Body of pancreas (tissue), 4 donors: ENCODE data around the gene SRPK2. TPM values are rescaled to one million over a fixed set of nuclear protein-coding genes. Genes with fewer than 3 reads are reported as not detected.
"Not testable (repeated sequence)": the region's sequence is repeated elsewhere in the genome, so short reads cannot be mapped to it uniquely, and the experiment has no call there.

Experiments used
- ATAC-seq: fragments of 150-250 bp; one replicate; pipeline ENCODE4 v1.9.1; 2016
- DNase-seq, 4 donors: peaks; one replicate each; pipeline ENCODE4 v3.0.0-alpha.2; 2019
- H3K27ac ChIP-seq, 4 donors: fragments of 200-600 bp; sonication (generic); 1 replicate in 3 of 4; 2 replicates in 1 of 4; pipeline versions ENCODE4 v1.5.1 to v1.6.1; 2016 to 2019; ENCODE audit warnings: mild to moderate bottlenecking in 1 of 4, mixed read lengths in 1 of 4, moderate library complexity in 1 of 4
- H3K27me3 ChIP-seq, 2 donors: fragments of 200-600 bp; sonication (generic); one replicate each; pipeline ENCODE4 v1.6.0; 2016; ENCODE audit warnings: mild to moderate bottlenecking in 1 of 2
- H3K36me3 ChIP-seq, 2 donors: fragments of 200-600 bp; sonication (generic); replicated peaks in 1 of 2; 2 replicates each; pipeline ENCODE4 v1.5.1; 2016; ENCODE audit warnings: low read depth in 2 of 2; ENCODE audit not compliant: insufficient read depth in 1 of 2
- H3K4me1 ChIP-seq: fragments of 200-600 bp; sonication (generic); one replicate; pipeline ENCODE4 v1.6.0; 2016
- H3K4me3 ChIP-seq, 2 donors: fragments of 200-600 bp; sonication (generic); 1 replicate in 1 of 2; 2 replicates in 1 of 2; pipeline ENCODE4 v1.5.1; 2016 to 2019
- H3K9me3 ChIP-seq, 3 donors: fragments of 200-600 bp; sonication (generic); 1 replicate in 2 of 3; 2 replicates in 1 of 3; pipeline ENCODE4 v1.5.1; 2016
- POLR2A ChIP-seq, 3 donors: fragments of 450-650 bp; IDR thresholded peaks; one replicate each; pipeline ENCODE4 v1.6.1; 2016; ENCODE audit warnings: antibody characterized with exemption in 3 of 3, mild to moderate bottlenecking in 2 of 3
- WGBS, 2 donors: methylation state at CpG; one replicate each; pipeline ENCODE4 v1.1.5; 2017; 5-methylcytosine and 5-hydroxymethylcytosine counted together
- intact Hi-C: fragments of 100-400 bp; cut with DNase I; formaldehyde crosslinking; loops from one replicate; pipeline ENCODE4 v1.15.1; 2023
- total RNA-seq, 2 donors: library from RNA; depleted of rRNA; stranded (reverse); fragments of >200 nt; gene quantifications; one replicate each; pipeline ENCODE4 v1.1.0, GENCODE V29; 2016
- TF ChIP-seq, protein P1 (sequence below), 7 experiments: fragments of 450-650 bp in 4 of 7; fragments of 200-600 bp in 3 of 7; sonication (generic) in 3 of 7; IDR thresholded peaks; one replicate each; pipeline ENCODE4 v1.5.1; 2016 to 2019; ENCODE audit warnings: antibody characterized with exemption in 7 of 7

The SRPK2 gene
- total RNA-seq, 2 donors from 2014 or later: 23.4 to 31.1 TPM

DNA sequence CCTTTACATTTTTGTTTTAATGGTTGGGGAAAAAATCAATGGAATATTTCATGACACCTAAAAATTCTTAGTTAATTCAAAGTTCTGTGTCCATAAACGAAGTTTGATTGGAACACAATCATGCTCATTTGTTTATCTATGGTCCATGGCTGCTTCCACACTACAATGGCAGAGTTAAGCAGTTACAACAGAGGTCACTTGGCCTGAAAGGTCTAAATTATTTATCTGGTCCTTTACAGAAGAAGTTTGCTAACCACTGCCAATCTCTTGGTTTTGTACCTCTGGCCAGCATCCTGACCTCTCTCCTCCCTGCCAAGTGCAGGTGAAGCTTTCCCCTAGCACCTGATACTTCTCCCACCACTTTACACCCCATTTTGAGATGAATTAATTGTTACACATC is 61.5 kb downstream of the SRPK2 start:
- H3K4me1 ChIP-seq: no peaks in the 10 kb centered on the region
- intact Hi-C loops: no loop called here
- ATAC-seq (no peak), DNase-seq (no peak)
- H3K27ac ChIP-seq: no peak overlapping the region
- H3K4me3 ChIP-seq: no peak overlapping the region
- TF ChIP-seq, protein P1, sequence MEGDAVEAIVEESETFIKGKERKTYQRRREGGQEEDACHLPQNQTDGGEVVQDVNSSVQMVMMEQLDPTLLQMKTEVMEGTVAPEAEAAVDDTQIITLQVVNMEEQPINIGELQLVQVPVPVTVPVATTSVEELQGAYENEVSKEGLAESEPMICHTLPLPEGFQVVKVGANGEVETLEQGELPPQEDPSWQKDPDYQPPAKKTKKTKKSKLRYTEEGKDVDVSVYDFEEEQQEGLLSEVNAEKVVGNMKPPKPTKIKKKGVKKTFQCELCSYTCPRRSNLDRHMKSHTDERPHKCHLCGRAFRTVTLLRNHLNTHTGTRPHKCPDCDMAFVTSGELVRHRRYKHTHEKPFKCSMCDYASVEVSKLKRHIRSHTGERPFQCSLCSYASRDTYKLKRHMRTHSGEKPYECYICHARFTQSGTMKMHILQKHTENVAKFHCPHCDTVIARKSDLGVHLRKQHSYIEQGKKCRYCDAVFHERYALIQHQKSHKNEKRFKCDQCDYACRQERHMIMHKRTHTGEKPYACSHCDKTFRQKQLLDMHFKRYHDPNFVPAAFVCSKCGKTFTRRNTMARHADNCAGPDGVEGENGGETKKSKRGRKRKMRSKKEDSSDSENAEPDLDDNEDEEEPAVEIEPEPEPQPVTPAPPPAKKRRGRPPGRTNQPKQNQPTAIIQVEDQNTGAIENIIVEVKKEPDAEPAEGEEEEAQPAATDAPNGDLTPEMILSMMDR (IDR thresholded peaks at IDR 0.05): no peak
- TF ChIP-seq POLR2A (IDR thresholded peaks at IDR 0.05): no peak
- H3K36me3 ChIP-seq: no peaks in the 10 kb centered on the region
- no peaks in the 10 kb centered on the region for H3K9me3 ChIP-seq
- no peaks in the 10 kb centered on the region for H3K27me3 ChIP-seq
- 64 to 88% methylated on average over 1 of the region's 1 CpG for WGBS, 2 donors

DNA sequence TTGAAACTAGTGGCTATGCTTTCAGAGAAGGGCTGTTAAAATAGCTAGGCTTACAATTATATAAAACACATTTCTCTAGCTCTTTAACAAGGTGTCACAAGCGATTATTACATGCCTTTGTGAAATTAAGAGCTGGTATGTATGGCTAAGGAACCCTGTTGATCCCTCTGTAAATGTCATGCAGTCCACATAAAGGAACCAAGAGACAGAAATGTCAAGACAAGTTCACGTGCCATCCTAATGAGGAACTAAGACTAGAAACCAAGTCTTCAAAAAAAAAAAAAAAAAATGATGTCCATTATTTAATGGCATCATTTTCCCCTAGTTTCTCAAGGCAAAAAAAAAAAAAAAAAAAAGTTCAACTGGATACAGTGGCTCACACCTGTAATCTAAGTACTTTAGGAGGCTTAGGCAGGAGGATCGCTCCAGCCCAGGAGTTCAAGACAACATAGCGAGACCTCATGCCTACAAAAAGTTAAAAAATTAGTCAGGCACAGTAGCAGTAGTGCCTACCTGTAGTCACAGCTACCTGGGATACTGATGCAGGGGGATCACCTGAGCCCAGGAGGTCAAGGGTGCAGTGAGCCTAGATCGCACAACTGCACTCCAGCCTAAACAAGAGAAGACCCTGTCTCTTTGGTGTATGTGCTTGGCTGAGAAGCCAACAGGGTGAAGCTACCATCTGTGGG is 63.4 kb downstream of the SRPK2 start:
- H3K4me3 ChIP-seq: no peak overlapping the region
- ATAC-seq (no peak), DNase-seq (no peak)
- H3K27ac ChIP-seq: no peak overlapping the region
- no peaks in the 10 kb centered on the region for H3K4me1 ChIP-seq
- TF ChIP-seq, protein P1 (IDR thresholded peaks at IDR 0.05): no peak
- TF ChIP-seq POLR2A (IDR thresholded peaks at IDR 0.05): no peak
- intact Hi-C loops: no loop called here
- no peaks in the 10 kb centered on the region for H3K27me3 ChIP-seq
- no peaks in the 10 kb centered on the region for H3K9me3 ChIP-seq
- 88 to 95% methylated on average over 5 of the region's 5 CpGs for WGBS, 2 donors
- no peaks in the 10 kb centered on the region for H3K36me3 ChIP-seq

DNA sequence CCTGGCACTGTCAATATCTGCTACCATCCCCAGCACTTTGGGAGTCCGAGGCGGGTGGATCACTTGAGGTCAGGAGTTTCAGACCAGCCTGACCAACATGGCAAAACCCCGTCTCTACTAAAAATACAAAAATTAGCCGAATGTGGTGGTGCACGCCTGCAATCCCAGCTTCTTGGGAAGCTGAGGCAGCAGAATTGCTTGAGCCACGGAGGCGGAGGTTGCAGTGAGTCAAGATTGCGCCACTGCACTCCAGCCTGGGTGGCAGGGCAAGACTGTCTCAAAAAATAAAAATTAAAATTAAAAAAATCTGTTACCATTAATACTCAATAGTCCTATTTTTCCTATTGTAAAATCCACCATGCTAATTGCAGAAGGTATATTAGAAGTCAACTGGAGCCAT is 64.1 kb downstream of the SRPK2 start:
- WGBS, 2 donors: 91 to 95% methylated on average over 8 of the region's 8 CpGs
- H3K9me3 ChIP-seq, H3K27me3 ChIP-seq, DNase-seq, intact Hi-C loops, ATAC-seq, H3K36me3 ChIP-seq, H3K4me3 ChIP-seq, H3K27ac ChIP-seq, H3K4me1 ChIP-seq: not testable (repeated sequence)

DNA sequence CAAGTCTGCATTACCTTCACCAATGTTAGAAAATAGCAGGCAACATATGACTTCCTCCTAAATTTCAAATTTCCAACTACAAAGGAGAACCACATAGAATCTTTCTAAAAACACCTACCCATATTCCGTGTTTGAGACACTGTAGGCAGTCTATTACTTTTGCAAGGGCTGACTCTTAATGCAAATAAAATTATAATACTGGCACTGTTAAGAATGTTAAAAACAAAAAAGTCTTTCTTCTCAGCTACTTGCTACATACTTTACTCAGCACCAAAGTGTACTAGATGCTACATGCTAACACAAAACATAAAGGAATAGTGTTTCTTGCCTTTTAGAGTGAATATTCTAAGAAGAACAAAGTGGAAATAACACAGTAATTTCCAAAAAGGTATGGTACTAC is 65.4 kb downstream of the SRPK2 start:
- no peak for DNase-seq
- Histone ChIP-seq H3K27me3 (no peaks in the 10 kb centered on the region), H3K36me3 (no peaks in the 10 kb centered on the region), H3K4me1 (no peaks in the 10 kb centered on the region), H3K27ac (no peak overlapping the region), H3K9me3 (no peaks in the 10 kb centered on the region), H3K4me3 (no peak overlapping the region)
- no peak for TF ChIP-seq POLR2A (IDR thresholded peaks at IDR 0.05)
- TF ChIP-seq, protein P1 (IDR thresholded peaks at IDR 0.05): no peak
- no peak for ATAC-seq
- intact Hi-C loops: no loop called here
- 80 to 95% methylated on average over 1 of the region's 1 CpG for WGBS, 2 donors

DNA sequence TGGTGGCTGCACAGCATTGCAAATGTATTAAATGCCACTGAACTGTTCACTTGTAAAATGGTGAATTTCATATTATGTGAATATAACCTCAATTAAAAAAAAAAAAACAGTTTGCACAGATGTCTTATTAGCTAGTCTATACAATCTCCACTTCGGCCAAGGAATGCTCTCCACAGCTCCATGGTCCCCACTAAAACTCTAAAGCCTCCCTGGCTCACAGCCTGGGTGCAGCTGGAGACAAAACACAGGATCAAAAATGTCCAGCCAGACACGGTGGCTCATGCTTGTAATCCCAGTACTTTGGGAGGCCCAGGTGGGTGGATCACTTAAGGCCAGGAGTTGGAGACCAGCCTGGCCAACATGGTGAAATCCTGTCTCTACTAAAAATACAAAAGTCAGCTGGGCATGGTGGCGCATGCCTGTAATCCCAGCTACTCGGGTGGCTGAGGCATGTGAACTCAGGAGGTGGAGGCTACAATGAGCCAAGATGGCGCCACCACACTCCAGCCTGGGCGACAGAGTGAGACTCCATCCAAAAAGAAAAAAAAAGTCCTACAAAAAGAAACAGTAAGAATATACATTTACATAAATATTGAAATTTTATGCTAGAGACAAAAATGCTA is 66.0 kb downstream of the SRPK2 start:
- no peak for ATAC-seq
- intact Hi-C loops: no loop called here

More for the DNA sequence above, 66.0 kb downstream of the SRPK2 start:
- Histone ChIP-seq H3K4me3 (no peak overlapping the region), H3K27ac (no peak overlapping the region), H3K36me3 (no peaks in the 10 kb centered on the region), H3K27me3 (no peaks in the 10 kb centered on the region), H3K4me1 (no peaks in the 10 kb centered on the region), H3K9me3 (no peaks in the 10 kb centered on the region)
- no peak for TF ChIP-seq POLR2A (IDR thresholded peaks at IDR 0.05)
- TF ChIP-seq, protein P1 (IDR thresholded peaks at IDR 0.05): no peak
- no peak for DNase-seq
- WGBS, 2 donors: 86 to 87% methylated on average over 6 of the region's 6 CpGs
